HTR-8/SVneo (cell line): Measurements from ENCODE around the gene SCFD2.

Experiments used
- DNase-seq: peaks from one replicate; pipeline ENCODE4 v3.0.0; 2011; ENCODE audit warnings: low spot score, mixed read lengths; ENCODE audit not compliant: insufficient read length
- FAIRE-seq: peaks from 2 replicates; lab custom pipeline; 2011; peaks lifted over from hg19 to GRCh38; lab: Jason Lieb, UNC

The SCFD2 gene

DNA sequence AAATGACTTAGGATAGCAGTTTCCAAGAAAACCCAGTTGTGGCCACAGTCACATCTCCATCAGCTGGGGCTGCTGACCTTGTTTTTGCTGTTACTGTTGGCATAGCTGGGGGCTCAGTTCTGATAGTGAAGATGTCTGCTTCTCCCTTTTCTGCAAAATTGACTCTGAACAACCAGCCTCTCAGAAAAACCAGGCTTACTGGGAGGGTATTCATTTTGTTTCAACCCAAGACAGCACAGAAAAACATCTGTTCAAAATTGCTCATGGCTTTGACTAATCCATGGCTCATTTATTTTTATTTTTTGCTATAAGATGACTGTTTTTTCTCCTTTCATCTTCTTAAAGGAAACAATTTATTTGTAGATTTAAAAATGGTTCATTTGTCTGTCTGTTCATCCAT is 450.7 kb downstream of the SCFD2 start:
- DNase-seq = no peak
- FAIRE-seq = no peak

DNA sequence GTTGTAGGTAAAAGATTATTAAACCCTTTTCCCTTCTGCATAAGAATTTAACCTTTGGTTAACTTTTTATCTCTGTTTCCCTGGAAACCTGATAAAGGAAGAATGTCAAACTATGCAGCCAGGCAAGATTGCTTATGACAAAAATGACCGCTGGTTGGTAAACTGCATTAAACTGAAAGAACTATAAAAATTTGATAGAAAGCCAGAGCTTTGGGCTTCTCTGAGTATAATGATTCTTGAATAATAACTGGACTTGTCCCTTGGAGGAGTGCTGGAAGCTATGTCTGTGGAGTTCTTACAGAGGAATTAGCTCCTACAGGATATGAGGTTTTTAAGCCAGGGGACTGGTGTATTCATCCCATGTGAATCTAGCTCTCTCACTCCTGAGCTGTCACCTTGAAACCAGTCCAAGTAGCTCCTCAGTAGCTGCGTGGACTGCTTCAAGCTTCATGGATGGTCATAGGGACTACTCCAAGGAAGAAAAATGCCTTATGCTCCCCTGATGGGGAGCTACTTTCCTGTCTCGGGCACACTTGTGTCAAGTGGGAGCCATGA is 451.7 kb downstream of the SCFD2 start:
- DNase-seq (no peak), FAIRE-seq (no peak)

DNA sequence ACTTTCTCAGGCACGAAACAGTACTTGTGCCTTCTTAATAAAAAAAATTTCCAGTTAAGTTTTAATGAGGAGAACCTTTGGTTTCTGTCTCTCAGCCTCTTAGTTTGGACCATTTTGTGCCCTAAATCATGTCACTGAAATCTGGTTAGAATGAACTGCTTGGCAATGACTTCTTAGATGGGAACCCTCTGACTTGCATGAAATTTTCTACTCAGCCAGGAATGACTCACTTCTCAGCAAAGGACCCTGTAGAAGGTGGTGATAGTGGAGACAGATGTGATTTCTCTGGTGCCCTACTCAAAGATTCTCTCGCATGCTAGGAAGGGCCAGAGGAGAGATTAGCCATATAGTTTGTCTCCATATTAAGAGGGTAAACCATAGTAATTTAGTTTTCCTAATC is 453.3 kb downstream of the SCFD2 start:
- FAIRE-seq (no peak), DNase-seq (no peak)

GRCh38 chr4:52911684-52912294 is 454.1 kb downstream of the SCFD2 start:
- DNase-seq (peak; percentile 33), FAIRE-seq (no peak)

- DNase-seq (no peak), FAIRE-seq (no peak)
These were observed 455.7 kb downstream of the SCFD2 start for GRCh38 chr4:52910115-52910514.

DNA sequence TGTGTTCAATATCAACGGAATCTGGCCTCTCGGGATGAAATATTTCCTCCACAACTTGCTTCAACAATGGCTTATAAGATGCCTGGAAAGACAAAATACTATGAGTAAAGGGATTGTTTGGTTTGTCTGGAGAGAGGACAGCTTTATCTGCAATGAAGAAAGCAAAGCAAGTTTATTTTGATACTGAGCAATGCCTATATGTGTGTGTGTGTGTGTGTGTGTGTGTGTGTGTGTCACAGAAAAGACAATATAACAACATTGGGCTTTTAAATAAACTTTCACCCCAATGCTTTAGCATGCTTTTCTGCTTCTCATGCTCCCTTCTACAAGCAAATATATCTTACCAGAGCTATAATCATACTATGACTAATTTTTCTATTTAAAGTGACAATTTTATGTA is 458.4 kb downstream of the SCFD2 start:
- no peak for FAIRE-seq
- no peak for DNase-seq

DNA sequence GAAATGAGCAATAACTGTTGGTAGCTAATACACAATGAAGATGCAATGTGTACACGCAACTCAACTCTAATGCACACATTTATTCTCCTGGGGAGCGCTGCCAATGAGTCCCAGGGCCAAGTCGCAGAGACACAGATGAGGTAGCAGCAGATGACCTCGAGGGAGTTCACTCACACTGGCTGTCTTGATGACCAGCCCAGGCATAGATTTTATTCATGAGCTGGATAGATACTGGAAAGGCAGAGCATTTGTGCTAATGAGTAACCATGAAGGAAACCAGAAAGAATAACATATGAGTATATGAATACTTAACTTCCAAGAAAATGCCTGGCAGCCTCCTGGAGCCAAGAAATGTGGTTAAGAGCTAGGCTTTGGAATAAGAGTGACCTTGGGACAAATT is 461.4 kb downstream of the SCFD2 start:
- DNase-seq (no peak), FAIRE-seq (no peak)

DNA sequence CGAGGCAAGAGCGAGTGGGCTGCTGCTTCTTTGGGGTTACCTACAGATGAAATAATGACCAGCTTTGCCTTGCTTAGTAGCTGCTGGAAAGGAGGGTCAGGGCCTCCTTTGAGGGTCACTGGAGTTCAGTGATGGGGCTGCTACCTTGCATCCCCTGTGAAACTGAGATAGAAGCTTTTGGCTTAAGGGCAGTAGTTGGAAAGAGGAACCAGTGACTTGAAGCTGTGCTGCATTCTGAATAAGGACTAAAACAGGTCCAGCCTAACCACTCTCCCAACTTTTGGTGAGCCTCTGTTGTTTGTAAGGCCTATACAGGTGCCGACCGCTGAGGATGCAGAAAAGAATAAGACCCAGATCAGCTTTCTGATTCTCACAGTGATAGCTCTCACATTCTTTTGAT is 462.6 kb downstream of the SCFD2 start:
- FAIRE-seq = no peak
- DNase-seq = no peak

GRCh38 chr4:52894443-52894842 is 471.4 kb downstream of the SCFD2 start:
- FAIRE-seq = no peak
- no peak for DNase-seq

GRCh38 chr4:52892880-52893279 is 473.0 kb downstream of the SCFD2 start:
- DNase-seq = no peak
- FAIRE-seq = no peak

DNA sequence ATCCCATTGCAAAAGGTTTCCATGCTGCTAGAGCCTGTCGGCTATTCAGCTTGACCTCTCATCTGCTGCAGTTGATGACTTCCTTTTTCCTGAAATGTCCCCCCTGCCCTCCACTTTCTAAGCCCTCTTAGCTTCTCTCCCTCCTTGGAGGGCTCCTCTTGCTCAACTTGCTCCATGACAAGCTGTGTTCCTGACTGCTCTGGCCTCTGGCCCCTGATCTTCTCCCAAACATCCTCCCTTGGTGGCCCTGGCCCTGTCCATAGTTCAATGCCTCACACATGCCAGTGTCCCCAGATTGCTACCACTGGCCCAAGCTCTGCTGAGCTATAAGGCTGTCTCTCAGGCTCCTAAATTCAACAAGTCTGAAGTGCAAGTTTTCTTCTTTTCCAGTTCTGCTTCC is 474.1 kb downstream of the SCFD2 start:
- FAIRE-seq = no peak
- no peak for DNase-seq

DNA sequence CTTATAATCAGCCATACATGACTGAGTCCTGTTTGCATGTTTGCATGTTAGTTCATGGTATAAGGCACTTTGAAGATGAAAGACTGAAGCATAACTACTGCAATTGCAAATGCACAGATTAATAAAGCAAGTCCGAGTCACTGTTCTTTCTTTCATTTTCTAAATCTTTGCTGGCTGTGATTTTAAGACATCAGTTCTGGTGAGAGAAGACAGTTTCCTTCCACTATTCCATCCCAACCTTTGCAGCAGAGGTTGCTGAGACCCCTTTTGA is 475.4 kb downstream of the SCFD2 start:
- DNase-seq = no peak
- FAIRE-seq = no peak

DNA sequence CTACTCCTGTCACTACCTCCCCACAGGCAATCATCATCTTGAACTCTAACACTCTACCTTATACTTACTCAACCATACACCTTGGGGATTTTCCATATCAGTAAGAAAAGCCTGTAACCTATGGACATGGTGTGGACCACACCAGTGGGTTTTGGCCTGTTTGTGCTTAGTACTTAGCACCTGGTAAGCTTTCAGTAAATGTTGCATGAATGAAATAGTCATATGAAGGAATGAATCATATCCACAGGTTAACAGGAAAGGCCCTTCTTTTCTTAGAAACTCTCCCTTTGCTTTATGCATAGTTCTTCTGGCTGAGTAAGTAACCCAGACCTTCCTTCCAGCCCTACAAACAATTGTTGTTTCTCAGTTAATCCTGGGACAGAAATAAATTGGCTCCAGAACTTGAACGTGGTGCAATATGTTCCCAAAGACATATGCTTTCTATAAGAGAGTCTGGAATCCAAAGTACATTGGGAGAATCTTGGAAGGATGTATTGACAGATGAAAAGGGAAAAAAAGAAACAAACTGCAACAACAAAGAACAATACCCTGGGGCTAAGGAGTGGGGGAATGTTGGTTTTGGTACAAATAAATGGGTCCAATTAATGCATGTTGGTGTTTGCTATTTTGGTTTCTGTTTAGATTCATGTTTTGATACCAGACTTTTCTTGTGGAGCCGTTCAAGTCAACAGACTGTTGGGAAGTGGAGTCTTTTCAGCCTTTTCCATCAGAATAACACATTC is 475.9 kb downstream of the SCFD2 start:
- no peak for FAIRE-seq

GRCh38 chr4:52889354-52889753 is 476.5 kb downstream of the SCFD2 start:
- DNase-seq (no peak), FAIRE-seq (no peak)

More for the DNA sequence above, 475.9 kb downstream of the SCFD2 start:
- DNase-seq = no peak

GRCh38 chr4:52884994-52885393 is 480.9 kb downstream of the SCFD2 start:
- no peak for FAIRE-seq
- no peak for DNase-seq

- FAIRE-seq (no peak), DNase-seq (no peak)
These were observed 481.9 kb downstream of the SCFD2 start for GRCh38 chr4:52883707-52884669.

DNA sequence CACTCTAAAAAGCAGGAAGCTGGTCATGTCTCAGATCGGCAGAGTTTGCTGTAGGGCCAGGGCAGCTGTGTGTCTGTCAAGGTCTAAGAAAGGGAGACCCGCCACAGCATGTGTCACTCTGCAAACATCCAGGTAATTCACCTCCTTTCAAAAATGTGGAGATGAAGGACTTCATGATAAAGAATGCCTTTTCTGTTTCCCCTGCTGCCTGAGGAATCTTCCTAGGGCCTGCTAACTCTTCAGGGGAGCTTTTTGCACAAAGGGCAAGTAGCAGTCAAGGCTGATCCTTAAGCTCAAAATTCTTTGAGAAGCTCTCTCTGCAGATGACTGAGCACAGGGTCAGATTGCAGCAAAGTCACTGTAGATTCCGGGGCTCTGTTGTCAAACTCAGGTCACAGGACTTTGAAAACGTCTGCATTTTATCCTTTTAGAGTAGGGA is 482.7 kb downstream of the SCFD2 start:
- FAIRE-seq (no peak), DNase-seq (no peak)

DNA sequence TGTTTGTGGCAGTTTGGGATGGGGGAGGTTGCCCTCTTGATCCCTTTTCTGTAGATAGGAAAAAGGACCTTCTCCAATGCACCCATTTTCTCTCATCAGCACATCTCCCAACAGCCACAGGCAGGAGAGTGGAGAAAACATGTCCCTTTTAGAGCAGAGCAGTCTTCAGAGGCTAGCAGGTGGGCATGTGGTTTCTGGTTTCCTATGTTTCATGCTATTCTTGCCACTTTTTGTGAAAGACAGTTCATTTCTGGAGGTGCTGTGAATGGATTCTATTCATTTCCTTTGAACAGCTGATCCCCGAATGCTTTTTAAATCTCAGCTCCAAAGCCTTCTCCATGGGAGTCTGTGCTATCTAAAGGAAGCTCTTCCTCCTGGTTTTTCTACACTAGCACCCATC is 484.9 kb downstream of the SCFD2 start:
- no peak for FAIRE-seq
- DNase-seq = no peak

GRCh38 chr4:52879471-52879870 is 486.4 kb downstream of the SCFD2 start:
- FAIRE-seq (no peak), DNase-seq (no peak)

DNA sequence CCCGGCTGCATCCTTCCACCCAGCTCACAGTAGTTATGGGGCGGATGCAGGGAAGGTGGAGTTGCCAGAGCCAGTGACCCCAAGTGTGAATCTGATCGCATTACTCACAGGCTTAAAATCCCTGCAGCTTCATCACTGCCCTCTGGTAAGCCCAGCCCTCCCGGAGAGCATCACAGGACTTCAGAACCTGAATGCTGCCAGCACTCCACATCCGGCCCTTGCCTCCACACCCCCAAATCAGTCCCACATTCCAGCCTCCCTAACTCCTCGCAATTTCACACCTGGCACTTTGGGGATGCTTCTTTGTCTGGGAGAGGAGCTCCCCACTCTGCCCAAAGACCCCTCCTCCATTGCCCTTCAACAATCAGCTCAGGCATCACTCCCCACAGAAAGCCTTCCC is 488.2 kb downstream of the SCFD2 start:
- no peak for FAIRE-seq
- no peak for DNase-seq

DNA sequence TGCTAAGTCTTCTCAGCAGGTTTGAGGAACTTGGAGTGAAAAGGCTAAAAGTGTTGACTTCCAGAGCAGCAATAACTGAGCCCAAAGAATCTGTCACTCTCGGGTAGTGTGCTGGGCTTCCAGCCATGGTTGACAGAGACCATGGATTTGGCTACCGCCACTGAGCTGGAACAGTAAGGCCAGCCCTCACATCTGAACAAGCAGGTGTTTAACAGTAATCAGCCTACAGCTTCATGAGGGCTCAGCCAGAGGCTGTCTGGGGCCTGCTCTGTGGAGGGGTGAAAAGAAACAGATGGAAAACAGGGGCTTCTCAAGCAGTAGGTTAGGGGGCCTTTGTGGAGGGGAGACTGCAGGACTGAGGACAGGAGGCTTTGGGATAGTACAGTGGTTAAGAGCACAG is 488.8 kb downstream of the SCFD2 start:
- DNase-seq (no peak), FAIRE-seq (no peak)
